Ovary (tissue), 9 donors: ENCODE results near the gene FKBP15. TPM values are rescaled to one million over a fixed set of nuclear protein-coding genes. Genes with fewer than 3 reads are reported as not detected.

Source experiments
- DNase-seq, 5 donors: peaks; one replicate each; pipeline ENCODE4 v3.0.0-alpha.2; 2019 to 2020
- H3K27ac ChIP-seq, 2 donors: fragments of 200-600 bp; one replicate each; pipeline versions ENCODE4 v1.5.1 to v1.8.0; 2019 to 2022
- H3K27me3 ChIP-seq: fragments of 200-600 bp; one replicate; pipeline ENCODE4 v1.8.0; 2022
- H3K36me3 ChIP-seq: fragments of 200-600 bp; sonication (generic); one replicate; pipeline ENCODE4 v1.5.1; 2019
- H3K4me1 ChIP-seq: one replicate; pipeline ENCODE4 v1.8.1; 2013; ENCODE audit warnings: mild to moderate bottlenecking, moderate library complexity; ENCODE audit not compliant: insufficient read depth
- H3K4me3 ChIP-seq: fragments of 200-600 bp; sonication (generic); one replicate; pipeline ENCODE4 v1.5.1; 2017
- H3K9me3 ChIP-seq, 2 donors: fragments of 200-600 bp in 1 of 2; sonication (generic) in 1 of 2; one replicate each; pipeline versions ENCODE4 v1.5.1 to v1.8.1; 2013 to 2019; ENCODE audit warnings: mild to moderate bottlenecking in 1 of 2, moderate library complexity in 1 of 2
- EP300 ChIP-seq: sonication (generic); formaldehyde crosslinking; IDR thresholded peaks from one replicate; pipeline ENCODE4 v1.6.1; 2017; ENCODE audit warnings: antibody characterized with exemption
- POLR2A ChIP-seq: fragments of 450-650 bp; IDR thresholded peaks from one replicate; pipeline ENCODE4 v1.6.1; 2017; ENCODE audit warnings: antibody characterized with exemption, mild to moderate bottlenecking, moderate library complexity
- WGBS, 3 donors: extraction: QIAGEN DNeasy Blood & Tissue Kit in 1 of 3; methylation state at CpG; one replicate each; pipeline versions ENCODE4 v1.1.5 to v1.1.7; 2013 to 2017; 5-methylcytosine and 5-hydroxymethylcytosine counted together
- intact Hi-C, 4 donors: fragments of 100-400 bp; cut with DNase I; formaldehyde crosslinking; loops; one replicate each; pipeline versions ENCODE4 v1.11.0 to v1.15.1; 2022 to 2023
- polyA plus RNA-seq, 2 donors: library from polyadenylated mRNA; stranded (reverse); fragments of 200-250 nt in 1 of 2; fragments of 350-450 nt in 1 of 2; fragmentation: Illumina TruSeq in 1 of 2; extraction: RNeasy Lipid Tissue Mini Kit (QIAGEN cat#74804) in 1 of 2; gene quantifications; one replicate each; pipeline ENCODE4 v1.2.3, GENCODE V29; 2013 to 2014
- total RNA-seq, 7 donors: library from RNA; depleted of rRNA in 2 of 7; stranded (reverse); fragments of >200 nt in 2 of 7; fragmentation: NEBNext Ultra II Directional in 3 of 7; extraction: Animal tissue kit (Norgen Biotek cat#: 25700) in 3 of 7; gene quantifications; one replicate each; pipeline versions ENCODE4 v1.1.0 to v1.2.4, GENCODE V29; 2016 to 2023
- TF ChIP-seq, protein P1 (sequence below), 3 donors: fragments of 450-650 bp in 2 of 3; fragments of 200-600 bp in 1 of 3; IDR thresholded peaks; one replicate each; pipeline versions ENCODE4 v1.5.1 to v1.8.0; 2016 to 2022; ENCODE audit warnings: antibody characterized with exemption in 3 of 3, mild to moderate bottlenecking in 1 of 3
- donor health status: DM: no; HTN: no; CAD: no; lungs with moderate emphysema.
- donor health status: DM: no; HTN: no; CAD: no.
- donor health status: Bipolar disorder and iron deficiency.
- donor health status: DM: yes; HTN: yes; CAD: no.
- donor health status: DM: no; HTN: no; CAD: no.
- donor health status: DM: yes; HTN: yes; CAD: no.

FKBP15 gene
- total and polyA plus RNA-seq, 9 donors = 10.9 to 32.9 (median 20.2) TPM

DNA sequence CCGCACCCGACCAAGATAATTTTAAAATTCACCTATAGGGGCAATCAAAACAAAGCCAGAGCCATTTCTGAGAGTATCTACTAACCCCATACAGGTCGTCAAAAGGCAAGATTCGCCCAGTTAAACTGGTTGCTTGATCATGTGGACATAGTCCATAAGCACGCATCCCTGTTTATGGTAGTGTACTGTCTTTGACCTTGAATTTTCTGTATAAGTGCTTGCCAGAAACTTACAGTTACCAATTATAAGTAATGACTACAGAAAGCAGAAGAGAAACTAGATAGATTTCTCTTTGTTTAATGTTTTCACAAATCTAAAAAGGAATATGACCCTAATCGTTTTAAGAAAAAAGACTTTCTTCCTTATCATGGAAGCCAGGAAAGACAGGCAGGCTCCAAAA is 25.9 kb upstream of the FKBP15 start:
- no peaks in the 10 kb centered on the region for H3K36me3 ChIP-seq
- no peaks in the 10 kb centered on the region for H3K27me3 ChIP-seq
- DNase-seq = no peak
- intact Hi-C loops = no loop called here
- H3K27ac ChIP-seq = no peak overlapping the region
- no peak overlapping the region for H3K4me3 ChIP-seq
- TF ChIP-seq EP300 (no peak), POLR2A (no peak)
- TF ChIP-seq, protein P1, sequence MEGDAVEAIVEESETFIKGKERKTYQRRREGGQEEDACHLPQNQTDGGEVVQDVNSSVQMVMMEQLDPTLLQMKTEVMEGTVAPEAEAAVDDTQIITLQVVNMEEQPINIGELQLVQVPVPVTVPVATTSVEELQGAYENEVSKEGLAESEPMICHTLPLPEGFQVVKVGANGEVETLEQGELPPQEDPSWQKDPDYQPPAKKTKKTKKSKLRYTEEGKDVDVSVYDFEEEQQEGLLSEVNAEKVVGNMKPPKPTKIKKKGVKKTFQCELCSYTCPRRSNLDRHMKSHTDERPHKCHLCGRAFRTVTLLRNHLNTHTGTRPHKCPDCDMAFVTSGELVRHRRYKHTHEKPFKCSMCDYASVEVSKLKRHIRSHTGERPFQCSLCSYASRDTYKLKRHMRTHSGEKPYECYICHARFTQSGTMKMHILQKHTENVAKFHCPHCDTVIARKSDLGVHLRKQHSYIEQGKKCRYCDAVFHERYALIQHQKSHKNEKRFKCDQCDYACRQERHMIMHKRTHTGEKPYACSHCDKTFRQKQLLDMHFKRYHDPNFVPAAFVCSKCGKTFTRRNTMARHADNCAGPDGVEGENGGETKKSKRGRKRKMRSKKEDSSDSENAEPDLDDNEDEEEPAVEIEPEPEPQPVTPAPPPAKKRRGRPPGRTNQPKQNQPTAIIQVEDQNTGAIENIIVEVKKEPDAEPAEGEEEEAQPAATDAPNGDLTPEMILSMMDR (IDR thresholded peaks at IDR 0.05) = no peak
- WGBS, 3 donors = 54 to 75% (median 64%) methylated on average over 6 of the region's 6 CpGs
- no peaks in the 10 kb centered on the region for H3K4me1 ChIP-seq
- no peaks in the 10 kb centered on the region for H3K9me3 ChIP-seq

DNA sequence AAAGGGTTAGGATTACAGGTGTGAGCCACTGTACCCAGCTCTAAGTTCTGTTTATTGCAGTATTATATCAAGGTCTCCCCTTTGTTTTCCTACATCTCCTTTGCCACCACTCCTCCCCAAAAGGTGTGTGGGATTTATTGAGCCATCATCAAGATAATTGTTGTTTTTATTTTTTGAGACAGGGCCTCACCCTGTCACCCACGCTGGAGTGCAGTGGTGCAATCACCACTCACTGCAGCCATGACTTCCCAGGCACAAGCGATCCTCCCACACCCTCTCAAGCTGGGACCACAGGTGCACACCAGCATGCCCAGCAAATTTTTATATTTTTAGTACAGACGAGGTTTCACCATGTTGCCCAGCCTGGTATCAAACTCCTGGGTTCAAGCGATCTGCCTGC is 24.8 kb upstream of the FKBP15 start:
- Histone ChIP-seq H3K4me1 (no peaks in the 10 kb centered on the region), H3K36me3 (no peaks in the 10 kb centered on the region), H3K9me3 (no peaks in the 10 kb centered on the region), H3K27me3 (no peaks in the 10 kb centered on the region), H3K27ac (no peak overlapping the region), H3K4me3 (no peak overlapping the region)
- DNase-seq = no peak
- intact Hi-C loops = no loop called here
- WGBS, 3 donors = 83 to 95% (median 87%) methylated on average over 4 of the region's 4 CpGs
- TF ChIP-seq EP300 (no peak), POLR2A (no peak)
- TF ChIP-seq, protein P1 (IDR thresholded peaks at IDR 0.05) = no peak

DNA sequence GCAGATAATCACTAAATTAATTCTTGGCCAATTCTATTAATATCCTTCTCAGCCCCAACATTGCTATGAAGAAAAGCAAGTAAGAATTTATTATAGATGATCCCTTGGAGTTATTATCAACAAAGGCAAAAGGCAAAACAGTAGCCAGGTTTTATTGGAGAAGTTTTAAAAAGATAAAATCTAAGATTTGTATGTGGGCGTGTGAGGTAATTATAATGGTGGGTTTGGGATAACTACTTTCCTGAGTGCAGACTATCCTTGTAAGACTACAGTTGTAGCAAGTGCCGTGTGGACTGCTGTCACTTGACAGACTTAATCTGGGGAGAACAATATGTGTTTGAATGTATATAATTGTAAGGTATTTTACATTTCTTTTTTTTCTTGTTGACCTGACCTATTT is 23.5 kb upstream of the FKBP15 start:
- no peaks in the 10 kb centered on the region for H3K9me3 ChIP-seq
- H3K4me1 ChIP-seq = no peaks in the 10 kb centered on the region
- no peak overlapping the region for H3K4me3 ChIP-seq
- intact Hi-C loops = no loop called here
- no peak overlapping the region for H3K27ac ChIP-seq
- no peak for DNase-seq
- H3K36me3 ChIP-seq = no peaks in the 10 kb centered on the region
- whole genome bisulfite sequencing, 3 donors = 94 to 96% (median 95%) methylated on average over 2 of the region's 2 CpGs
- TF ChIP-seq POLR2A = no peak
- no peak for TF ChIP-seq EP300
- TF ChIP-seq, protein P1 (IDR thresholded peaks at IDR 0.05) = no peak
- H3K27me3 ChIP-seq = no peaks in the 10 kb centered on the region

DNA sequence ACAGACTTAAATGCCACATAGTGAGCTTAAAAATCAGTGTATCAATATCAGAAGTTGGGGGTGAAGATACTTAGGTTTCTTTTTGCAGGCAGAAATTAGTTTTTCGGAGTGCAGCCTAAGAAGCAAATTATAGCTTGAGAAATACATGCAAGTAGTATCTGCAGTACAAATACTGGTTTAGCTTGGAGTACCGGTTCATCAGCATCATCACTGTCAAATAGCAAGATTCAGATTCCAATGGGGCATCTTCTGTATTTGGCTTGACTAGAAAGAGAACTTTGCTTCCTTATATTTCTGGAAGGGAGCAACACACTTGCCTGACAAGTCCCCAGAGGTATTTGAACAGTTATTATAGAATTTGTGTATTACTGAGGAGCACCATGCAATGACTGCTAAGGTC is 20.1 kb upstream of the FKBP15 start:
- TF ChIP-seq, protein P1 (IDR thresholded peaks at IDR 0.05) = no peak
- TF ChIP-seq POLR2A = no peak
- TF ChIP-seq EP300 = no peak
- intact Hi-C loops = no loop called here
- Histone ChIP-seq H3K4me3 (no peak overlapping the region), H3K4me1 (no peaks in the 10 kb centered on the region), H3K27me3 (no peaks in the 10 kb centered on the region), H3K27ac (no peak overlapping the region), H3K36me3 (no peaks in the 10 kb centered on the region), H3K9me3 (no peaks in the 10 kb centered on the region)
- DNase-seq = no peak
- WGBS, 3 donors = 96 to 98% (median 97%) methylated on average over 2 of the region's 2 CpGs

DNA sequence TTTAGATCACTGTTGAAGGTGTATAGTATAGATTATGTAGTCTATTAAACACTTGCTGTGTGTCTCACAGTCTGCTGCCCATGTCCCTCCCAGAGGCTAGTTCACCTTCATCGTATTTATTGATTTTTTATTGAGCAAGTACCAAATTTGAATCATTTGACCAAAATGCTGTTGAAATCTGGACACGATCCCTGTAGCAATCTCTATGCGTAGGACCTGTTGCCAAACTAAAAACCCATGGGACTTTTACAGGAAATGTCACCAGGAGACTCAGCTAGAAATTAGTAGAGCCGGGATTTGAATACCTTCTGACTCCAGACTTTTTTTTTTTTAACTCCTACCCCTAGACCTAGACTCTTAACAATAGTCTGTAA is 17.8 kb upstream of the FKBP15 start:
- intact Hi-C loops = no loop called here
- Histone ChIP-seq H3K27me3 (no peaks in the 10 kb centered on the region), H3K36me3 (no peaks in the 10 kb centered on the region), H3K9me3 (no peaks in the 10 kb centered on the region), H3K27ac (no peak overlapping the region), H3K4me3 (no peak overlapping the region), H3K4me1 (no peaks in the 10 kb centered on the region)
- no peak for DNase-seq
- TF ChIP-seq, protein P1 (IDR thresholded peaks at IDR 0.05) = no peak
- TF ChIP-seq EP300 = no peak
- 80 to 86% (median 82%) methylated on average over 4 of the region's 4 CpGs for WGBS, 3 donors
